Measurements from ENCODE around the gene CKM. TPM values are rescaled to one million over a fixed set of nuclear protein-coding genes. Genes with fewer than 3 reads are reported as not detected.
"Not testable (repeated sequence)": the region's sequence is repeated elsewhere in the genome, so short reads cannot be mapped to it uniquely, and the experiment has no call there.

Gene CKM
- total RNA-seq, 1 experiment from 2014 or later = not detected

DNA sequence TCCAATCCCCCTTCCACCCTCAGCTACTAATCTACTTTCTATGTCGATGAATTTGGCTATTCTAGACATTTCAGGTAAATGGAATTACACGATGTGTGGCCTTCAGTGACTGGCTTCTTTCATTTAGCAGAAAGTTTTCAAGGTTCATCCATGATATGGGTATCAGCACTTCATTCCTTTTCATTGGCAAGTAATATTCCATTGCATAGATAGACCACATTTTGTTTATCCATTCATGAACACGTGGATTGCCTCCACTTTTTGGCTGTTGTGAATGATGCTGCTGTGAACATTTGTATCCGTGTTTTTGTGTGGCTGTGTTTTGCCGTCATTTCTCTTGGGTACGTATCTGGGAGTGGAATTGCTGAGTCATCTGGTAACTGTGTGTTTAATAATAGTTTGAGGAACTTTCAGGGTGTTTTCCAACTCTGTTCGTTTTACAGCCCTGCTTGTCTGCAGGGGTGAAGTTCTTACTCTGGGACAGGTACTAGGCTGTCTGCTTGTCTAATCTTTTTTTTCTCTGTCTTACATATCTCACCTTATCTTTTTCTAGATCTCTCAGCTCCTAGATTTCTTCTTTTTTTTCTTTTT is 39.1 kb downstream of the CKM start:
- H3K36me3 ChIP-seq = peaks cover 47% of the 10 kb centered on the region
- no peak overlapping the region for H3K4me3 ChIP-seq
- H3K27me3 ChIP-seq = no peaks in the 10 kb centered on the region
- no peak for DNase-seq
- H3K9me3 ChIP-seq = no peaks in the 10 kb centered on the region

DNA sequence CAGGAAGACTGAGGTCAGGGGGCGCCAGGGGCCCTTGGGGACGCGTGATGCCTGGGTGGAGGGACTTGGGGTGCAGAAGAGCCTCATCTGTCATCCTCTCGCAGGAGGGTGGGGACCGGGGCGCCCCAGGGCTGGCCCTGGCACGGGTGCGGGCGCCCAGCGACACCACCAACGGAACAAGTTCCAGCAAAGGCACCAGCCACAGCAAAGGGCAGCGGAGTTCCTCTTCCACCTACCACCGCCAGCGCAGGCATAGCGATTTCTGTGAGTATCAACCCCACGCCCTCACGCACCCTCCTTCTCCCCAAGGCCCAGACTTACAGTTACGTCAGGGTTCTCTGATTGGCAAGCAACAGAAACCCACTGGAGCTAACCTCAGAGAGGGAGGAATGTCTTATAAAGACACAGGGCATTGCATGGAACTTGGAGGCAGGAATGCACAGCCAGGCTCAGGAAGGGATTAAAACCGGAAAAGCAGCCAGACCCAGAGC is 42.2 kb downstream of the CKM start:
- DNase-seq = no peak
- peaks cover 53% of the 10 kb centered on the region for H3K36me3 ChIP-seq
- H3K4me3 ChIP-seq = no peak overlapping the region
- no peaks in the 10 kb centered on the region for H3K9me3 ChIP-seq
- H3K27me3 ChIP-seq = no peaks in the 10 kb centered on the region

DNA sequence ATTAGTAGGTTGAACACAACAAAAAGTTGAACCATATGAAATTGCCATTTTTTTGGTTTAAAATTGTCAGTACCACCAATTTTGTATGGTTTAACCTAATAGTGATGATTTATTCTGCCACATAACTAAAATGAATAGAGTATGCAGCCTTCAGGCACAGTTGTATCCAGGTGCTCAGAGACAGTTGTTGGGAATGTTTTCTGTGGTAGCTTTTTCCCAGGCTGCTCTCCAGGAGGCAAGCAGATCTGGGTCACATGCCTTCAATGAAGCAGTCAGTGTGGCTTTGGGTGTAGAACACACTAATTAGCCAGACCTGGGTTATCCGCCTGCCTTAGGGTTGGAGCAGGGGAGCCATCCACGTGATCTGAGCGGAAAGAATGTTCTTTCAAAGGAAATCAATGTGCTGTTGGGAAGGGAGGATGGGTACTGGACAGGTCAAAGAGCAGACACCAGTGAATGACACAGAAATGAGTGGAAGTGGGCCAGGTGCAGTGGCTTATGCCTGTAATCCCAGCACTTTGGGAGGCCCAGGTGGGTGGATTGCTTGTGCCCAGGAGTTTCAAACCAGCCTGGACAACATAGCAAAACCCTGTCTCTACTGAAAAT is 43.0 kb downstream of the CKM start:
- no peak for DNase-seq
- no peaks in the 10 kb centered on the region for H3K27me3 ChIP-seq
- H3K9me3 ChIP-seq = no peaks in the 10 kb centered on the region
- no peak overlapping the region for H3K4me3 ChIP-seq
- peaks cover 54% of the 10 kb centered on the region for H3K36me3 ChIP-seq

DNA sequence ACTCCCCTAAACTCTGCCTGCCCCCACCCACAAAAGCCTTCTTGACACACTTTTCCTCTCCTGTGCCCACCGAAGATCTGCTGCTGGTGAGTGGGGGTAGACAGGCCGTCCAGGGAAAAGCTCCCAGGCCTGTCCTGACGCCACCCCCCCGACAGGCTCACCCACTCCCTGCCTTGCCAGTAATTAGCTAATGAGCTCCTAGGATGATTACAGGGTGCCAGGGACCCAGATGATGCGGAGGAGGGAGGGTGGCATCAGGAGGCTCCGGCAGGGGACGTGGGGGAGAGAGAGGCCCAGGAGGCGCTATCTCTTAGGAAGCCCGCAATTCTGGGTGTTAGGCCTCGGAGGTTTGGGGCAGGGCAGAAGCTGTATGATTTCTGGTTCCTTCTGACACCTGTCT is 44.6 kb downstream of the CKM start:
- H3K9me3 ChIP-seq = no peaks in the 10 kb centered on the region
- no peak overlapping the region for H3K4me3 ChIP-seq
- DNase-seq = no peak
- no peaks in the 10 kb centered on the region for H3K27me3 ChIP-seq
- peaks cover 66% of the 10 kb centered on the region for H3K36me3 ChIP-seq

DNA sequence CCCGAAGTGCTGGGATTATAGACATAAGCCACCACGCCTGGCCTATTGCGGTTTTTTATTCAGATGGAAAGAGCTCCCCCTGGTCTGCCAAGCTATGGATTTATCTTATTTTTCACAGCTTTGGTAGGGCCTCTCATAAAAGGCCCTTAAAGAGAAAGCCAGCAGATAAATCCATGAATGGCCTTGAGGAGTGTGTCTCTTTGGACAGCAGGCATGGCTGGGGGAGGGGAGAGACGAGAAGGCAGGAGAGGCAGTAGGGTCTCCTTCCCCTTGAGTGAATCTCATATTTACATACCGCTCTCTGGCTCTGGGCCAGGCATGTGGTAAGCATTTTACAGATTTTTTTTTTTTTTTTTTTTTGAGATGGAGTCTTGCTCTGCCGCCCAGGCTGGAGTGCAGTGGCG is 46.4 kb downstream of the CKM start:
- H3K36me3 ChIP-seq = peaks cover 61% of the 10 kb centered on the region
- H3K4me3 ChIP-seq = no peak overlapping the region
- H3K27me3 ChIP-seq = no peaks in the 10 kb centered on the region
- no peaks in the 10 kb centered on the region for H3K9me3 ChIP-seq
- no peak for DNase-seq

DNA sequence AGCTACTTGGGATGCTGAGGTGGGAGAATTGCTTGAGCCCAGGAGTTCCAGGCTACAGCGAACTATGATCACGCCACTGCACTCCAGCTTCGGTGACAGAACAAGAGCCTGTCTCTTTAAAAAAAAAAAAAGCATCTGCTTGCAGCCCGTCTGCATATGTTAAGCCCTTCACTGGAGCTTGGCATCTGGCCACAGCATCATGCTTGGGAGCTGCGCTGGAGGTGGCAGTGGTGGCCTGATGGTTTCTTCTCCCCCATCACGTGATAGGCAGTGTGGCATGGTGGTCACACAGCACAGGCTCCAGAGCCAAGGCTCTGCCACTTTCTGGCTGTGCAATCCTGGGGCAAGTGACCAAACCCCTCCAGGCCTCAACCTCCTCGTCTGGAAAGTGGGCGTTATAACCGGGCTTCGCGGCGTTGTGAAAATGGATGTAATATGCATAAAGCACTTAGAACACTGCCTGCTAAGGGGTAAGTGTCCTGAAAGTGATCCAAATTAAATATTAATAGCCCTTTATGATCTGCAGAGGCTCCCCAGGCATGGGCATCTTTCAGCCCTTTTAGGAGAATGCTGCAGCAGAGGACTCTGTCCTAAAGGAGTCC is 47.2 kb downstream of the CKM start:
- Histone ChIP-seq H3K9me3 (no peaks in the 10 kb centered on the region), H3K27me3 (no peaks in the 10 kb centered on the region), H3K4me3 (no peak overlapping the region), H3K36me3 (peaks cover 68% of the 10 kb centered on the region)
- DNase-seq = no peak

DNA sequence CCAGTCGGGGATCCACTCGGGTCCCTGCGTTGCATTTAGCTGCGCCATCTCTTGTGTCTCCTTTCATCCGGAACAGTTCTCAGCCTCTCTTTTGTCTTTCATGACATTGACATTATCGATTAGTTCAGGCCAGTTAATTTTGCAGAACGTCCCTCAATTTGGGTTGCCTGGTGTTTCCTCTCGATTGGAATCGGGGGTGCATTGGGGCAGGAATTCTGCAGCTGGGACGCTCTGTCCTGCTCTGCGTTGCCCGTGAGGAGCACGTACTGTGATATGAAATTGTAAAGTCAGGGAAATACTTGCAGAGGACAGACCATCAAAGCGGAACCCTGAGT is 49.2 kb downstream of the CKM start:
- Histone ChIP-seq H3K27me3 (no peaks in the 10 kb centered on the region), H3K36me3 (peaks cover 59% of the 10 kb centered on the region), H3K4me3 (no peak overlapping the region), H3K9me3 (no peaks in the 10 kb centered on the region)
- DNase-seq = no peak

DNA sequence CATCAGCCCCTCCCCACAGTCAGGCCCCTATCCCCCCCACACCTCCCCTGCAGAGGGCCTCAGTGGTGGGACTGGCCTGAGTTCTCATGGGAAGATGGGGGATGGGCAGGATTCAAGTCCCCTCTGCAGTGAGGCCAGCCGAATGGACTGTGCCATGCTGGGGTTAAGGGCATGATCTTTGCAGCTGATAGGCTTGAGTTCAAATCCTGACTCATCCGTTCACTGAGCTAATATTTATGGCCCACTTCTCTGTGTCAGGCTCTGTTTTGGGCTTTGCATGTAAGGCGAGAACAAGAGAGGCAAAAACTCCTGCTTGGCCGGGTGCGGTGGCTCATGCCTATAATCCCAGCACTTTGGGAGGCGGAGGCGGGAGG is 51.0 kb downstream of the CKM start:
- no peaks in the 10 kb centered on the region for H3K27me3 ChIP-seq
- DNase-seq = no peak
- no peak overlapping the region for H3K4me3 ChIP-seq

DNA sequence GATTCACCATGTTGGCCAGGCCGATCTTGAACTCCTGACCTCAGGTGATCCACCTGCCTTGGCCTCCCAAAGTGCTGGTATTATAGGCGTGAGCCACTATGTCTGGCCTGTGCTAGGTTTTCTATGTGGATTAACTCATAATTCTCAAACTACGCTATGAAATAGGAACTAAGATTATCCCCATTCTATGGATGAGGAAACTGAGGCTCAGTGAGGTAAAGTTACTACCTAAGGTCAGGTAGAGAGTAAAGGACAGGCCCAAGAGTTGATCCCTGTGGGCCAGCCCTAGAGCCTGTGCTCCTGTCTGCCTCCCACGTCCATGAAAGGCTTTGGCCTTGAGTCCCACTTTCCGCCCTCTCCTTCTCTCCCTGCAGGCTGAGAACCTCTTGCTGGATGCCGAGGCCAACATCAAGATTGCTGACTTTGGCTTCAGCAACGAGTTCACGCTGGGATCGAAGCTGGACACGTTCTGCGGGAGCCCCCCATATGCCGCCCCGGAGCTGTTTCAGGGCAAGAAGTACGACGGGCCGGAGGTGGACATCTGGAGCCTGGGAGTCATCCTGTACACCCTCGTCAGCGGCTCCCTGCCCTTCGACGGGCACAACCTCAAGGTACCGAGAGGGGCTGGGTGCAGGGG is 51.5 kb downstream of the CKM start:
- Histone ChIP-seq H3K4me3 (no peak overlapping the region), H3K27me3 (no peaks in the 10 kb centered on the region), H3K9me3 (no peaks in the 10 kb centered on the region), H3K36me3 (peaks cover 55% of the 10 kb centered on the region)
- DNase-seq = no peak

More for the DNA sequence above, 51.0 kb downstream of the CKM start:
- Histone ChIP-seq H3K36me3 (peaks cover 53% of the 10 kb centered on the region), H3K9me3 (no peaks in the 10 kb centered on the region)

DNA sequence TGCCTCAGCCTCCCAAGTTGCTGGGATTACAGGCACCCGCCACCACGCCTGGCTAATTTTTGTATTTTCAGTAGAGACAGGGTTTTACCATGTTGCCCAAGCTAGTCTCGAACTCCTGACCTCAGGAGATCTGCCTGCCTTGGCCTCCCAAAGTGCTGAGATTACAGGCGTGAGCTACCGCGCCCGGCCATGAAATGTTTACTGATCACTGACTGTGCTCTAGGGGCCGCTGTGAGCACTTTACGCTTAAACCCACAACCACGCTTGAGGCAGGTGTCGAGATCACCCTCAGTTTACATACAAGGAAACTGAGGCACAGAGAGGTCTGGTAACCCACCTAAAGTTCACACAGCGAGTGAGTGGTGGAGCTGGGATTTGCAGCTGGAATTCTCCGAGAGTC is 52.7 kb downstream of the CKM start:
- not testable (repeated sequence) for DNase-seq, H3K4me3 ChIP-seq, H3K9me3 ChIP-seq, H3K27me3 ChIP-seq
- peaks cover 45% of the 10 kb centered on the region for H3K36me3 ChIP-seq

DNA sequence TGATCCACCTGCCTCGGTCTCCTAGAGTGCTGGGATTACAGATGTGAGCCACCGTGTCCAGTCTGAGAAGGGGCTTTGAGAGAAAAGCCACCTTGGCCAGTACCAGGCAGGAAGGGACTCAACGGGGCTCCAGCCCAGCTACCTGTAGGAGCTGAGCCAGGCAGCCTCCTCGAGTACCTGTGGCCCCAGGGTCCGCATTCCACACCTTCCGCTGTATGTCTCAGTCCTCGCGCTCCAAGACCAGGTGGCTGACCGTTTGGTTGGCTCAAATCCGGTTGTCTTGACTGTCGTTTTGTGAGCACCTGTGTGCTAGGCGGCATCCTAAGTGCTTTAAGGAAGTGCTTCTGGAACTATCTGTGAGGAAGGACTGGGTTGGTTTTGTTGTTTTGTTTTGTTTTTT is 55.4 kb downstream of the CKM start:
- H3K36me3 ChIP-seq = peaks cover 33% of the 10 kb centered on the region
- no peaks in the 10 kb centered on the region for H3K27me3 ChIP-seq
- DNase-seq = no peak
- no peaks in the 10 kb centered on the region for H3K9me3 ChIP-seq
- no peak overlapping the region for H3K4me3 ChIP-seq

DNA sequence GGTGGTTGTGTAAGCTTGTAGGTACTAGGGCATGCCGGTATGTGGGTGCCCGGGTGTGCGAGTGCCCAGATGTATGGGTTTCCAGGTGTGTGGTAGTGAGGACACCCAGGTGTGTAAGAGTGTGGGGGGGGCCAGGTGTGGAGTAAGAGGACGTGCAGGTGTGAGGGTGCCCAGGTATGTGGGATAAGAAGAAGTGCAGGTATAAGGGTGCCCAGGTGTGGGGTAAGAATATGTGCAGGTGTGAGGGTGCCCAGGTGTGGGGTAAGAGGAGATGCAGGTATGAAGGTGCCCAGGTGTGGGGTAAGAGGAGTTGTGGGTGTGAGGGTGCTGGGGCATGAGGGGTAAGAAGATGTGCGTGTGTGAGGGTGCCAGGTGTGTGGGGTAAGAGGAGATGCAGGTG is 57.3 kb downstream of the CKM start:
- H3K4me3 ChIP-seq = no peak overlapping the region
- DNase-seq = no peak
- H3K9me3 ChIP-seq = no peaks in the 10 kb centered on the region
- peaks cover 20% of the 10 kb centered on the region for H3K36me3 ChIP-seq
- no peaks in the 10 kb centered on the region for H3K27me3 ChIP-seq

DNA sequence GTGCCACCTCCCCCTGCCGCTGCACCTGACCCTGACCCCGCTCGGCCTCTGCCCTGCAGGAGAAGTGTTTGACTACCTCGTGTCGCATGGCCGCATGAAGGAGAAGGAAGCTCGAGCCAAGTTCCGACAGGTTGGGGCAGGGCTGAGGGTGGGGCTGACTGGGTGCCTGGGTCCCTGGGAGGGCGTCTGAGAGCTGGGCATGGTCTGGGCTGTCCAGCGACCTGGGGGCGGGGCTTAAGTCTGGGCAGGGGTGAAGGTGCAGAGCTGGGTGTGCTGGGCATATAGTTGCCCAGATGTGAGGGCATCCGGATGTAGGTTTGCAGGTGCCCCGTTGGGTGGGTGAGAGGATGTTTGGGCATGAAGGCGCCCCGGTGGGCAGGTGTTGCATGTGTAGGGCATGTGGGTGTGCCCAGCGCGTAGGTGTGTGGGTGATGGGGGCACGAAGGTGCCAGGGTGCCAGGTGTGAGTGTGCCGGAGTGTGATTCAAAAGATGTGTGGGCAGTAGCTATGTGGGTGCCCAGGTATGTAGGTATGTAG is 57.8 kb downstream of the CKM start:
- H3K36me3 ChIP-seq = peaks cover 20% of the 10 kb centered on the region
- no peak overlapping the region for H3K4me3 ChIP-seq
- no peaks in the 10 kb centered on the region for H3K9me3 ChIP-seq
- no peaks in the 10 kb centered on the region for H3K27me3 ChIP-seq
- DNase-seq = no peak

DNA sequence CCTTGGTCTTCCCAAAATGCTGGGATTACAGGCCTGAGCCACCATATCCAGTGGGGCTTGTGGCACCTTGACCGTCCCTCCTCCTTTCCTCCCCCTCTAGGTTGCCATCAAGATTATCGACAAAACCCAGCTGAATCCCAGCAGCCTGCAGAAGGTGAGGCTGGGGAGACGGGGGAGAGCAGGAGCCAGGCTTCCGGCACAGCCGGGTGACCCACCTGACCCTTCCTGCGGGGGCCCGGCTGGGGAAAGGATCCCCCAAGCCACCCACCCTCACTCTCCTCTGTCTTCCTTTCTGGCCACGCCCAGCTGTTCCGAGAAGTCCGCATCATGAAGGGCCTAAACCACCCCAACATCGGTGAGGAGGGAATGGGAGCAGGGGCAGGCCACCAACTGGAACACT is 59.7 kb downstream of the CKM start:
- DNase-seq = no peak
- no peaks in the 10 kb centered on the region for H3K9me3 ChIP-seq
- H3K27me3 ChIP-seq = no peaks in the 10 kb centered on the region
- H3K36me3 ChIP-seq = peaks cover 24% of the 10 kb centered on the region
- no peak overlapping the region for H3K4me3 ChIP-seq

DNA sequence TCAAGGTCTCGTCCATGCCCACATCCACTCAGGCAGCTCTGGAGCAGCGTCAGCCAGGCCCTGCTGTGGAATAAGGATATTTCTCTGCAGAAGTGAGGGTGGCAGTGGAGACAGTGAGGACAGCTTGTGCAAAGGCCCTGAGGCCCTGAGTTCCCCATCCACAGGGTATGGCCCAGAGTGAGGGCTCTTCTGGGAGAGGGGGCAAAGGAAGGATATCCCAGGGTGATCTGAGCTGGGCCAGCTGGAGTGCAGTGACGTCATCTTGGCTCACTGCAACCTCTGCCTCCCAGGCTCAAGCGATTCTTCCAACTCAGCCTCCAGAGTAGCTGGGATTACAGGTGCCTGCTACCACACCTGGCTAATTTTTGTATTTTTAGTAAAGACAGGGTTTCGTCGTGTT is 60.1 kb downstream of the CKM start:
- Histone ChIP-seq H3K4me3 (no peak overlapping the region), H3K9me3 (no peaks in the 10 kb centered on the region), H3K27me3 (no peaks in the 10 kb centered on the region), H3K36me3 (peaks cover 19% of the 10 kb centered on the region)
- DNase-seq = no peak

DNA sequence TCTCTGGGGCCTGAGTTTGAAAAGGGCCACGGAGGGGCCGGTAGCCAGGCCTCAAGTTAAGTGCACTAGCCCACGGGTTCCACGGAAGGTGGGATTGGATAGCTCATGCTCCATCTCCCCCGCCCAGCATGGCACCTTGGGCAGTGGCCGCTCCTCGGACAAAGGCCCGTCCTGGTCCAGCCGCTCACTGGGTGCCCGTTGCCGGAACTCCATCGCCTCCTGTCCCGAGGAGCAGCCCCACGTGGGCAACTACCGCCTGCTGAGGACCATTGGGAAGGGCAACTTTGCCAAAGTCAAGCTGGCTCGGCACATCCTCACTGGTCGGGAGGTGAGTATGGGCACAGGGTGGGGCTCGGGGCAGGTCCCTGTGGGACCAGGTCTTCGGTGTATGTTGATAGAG is 63.8 kb downstream of the CKM start:
- Histone ChIP-seq H3K36me3 (peaks cover 22% of the 10 kb centered on the region), H3K4me3 (no peak overlapping the region), H3K9me3 (no peaks in the 10 kb centered on the region), H3K27me3 (no peaks in the 10 kb centered on the region)
- no peak for DNase-seq

DNA sequence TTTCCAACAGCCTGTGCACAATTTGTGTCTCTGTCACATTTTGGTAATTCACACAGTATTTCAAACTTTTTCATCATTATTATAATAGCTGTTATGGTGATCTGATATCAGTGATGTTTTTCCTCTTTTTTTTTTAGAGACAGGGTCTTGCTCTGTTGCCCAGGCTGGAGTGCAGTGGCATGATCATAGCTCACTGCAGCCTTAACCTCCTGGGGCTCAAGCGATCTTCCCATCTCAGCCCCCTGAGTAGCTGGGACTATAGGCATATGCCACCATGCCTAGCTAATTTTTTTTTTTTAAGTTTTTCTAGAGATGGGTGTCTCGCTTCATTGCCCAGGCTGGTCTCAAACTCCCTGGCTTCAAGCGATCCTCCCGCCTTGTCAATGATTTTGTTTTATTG is 65.8 kb downstream of the CKM start:
- no peak for DNase-seq
- H3K27me3 ChIP-seq = no peaks in the 10 kb centered on the region
- no peak overlapping the region for H3K4me3 ChIP-seq
- no peaks in the 10 kb centered on the region for H3K9me3 ChIP-seq
- peaks cover 28% of the 10 kb centered on the region for H3K36me3 ChIP-seq

Data from MG63 (cell line).